ENCODE results near the gene PPP6R1. TPM values are rescaled to one million over a fixed set of nuclear protein-coding genes. Genes with fewer than 3 reads are reported as not detected.

Gene PPP6R1
- 10 to 100 TPM; 37.3 to 86.3 TPM for total RNA-seq
- 10 to 100 TPM; 37.8 to 58.4 TPM for polyA plus RNA-seq
- long read RNA-seq, donor 1, partial matches to known transcripts: 5 of 9 reads
- long read RNA-seq, donor 1, other reads (novel, unspliced or antisense): 0 of 9 reads
- long read RNA-seq, donor 2, partial matches to known transcripts: 1,225 of 1,787 reads
- long read RNA-seq, donor 2, other reads (novel, unspliced or antisense): 562 of 1,787 reads
- long read RNA-seq, donor 3, partial matches to known transcripts: 0 of 2 reads
- long read RNA-seq, donor 3, other reads (novel, unspliced or antisense): 0 of 2 reads
- long read RNA-seq, donor 4: 0 reads
- long read RNA-seq, donor 5, partial matches to known transcripts: 13 of 15 reads
- long read RNA-seq, donor 5, other reads (novel, unspliced or antisense): 0 of 15 reads

- WGBS, 2 donors: 0 to 1% methylated on average over 62 to 76 of the region's 76 CpGs
- Histone ChIP-seq H3K4me1 (ENCODE audit: control insufficient read depth in 5 of 5, insufficient read depth in 5 of 5, low read length in 5 of 5) (peaks cover 9 to 39% (median 15%) of the 10 kb centered on the region in 5 donors), H3K4me3 (peak within 1 kb of the TSS; percentile 96), H3K36me3 (ENCODE audit: control insufficient read depth in 4 of 4, insufficient read depth in 4 of 4, low read length in 4 of 4) (peaks cover 0 to 6% (median 1%) of the 10 kb centered on the region in 4 donors), H3K27me3 (ENCODE audit: control insufficient read depth in 3 of 3, insufficient read depth in 3 of 3, low read length in 2 of 3) (no peaks in the 10 kb centered on the region), H3K27ac (ENCODE audit: low read depth in 1 of 2, low read length in 1 of 2) (peak within 1 kb of the TSS; percentile 90 to 92), H3K9ac (ENCODE audit: insufficient read depth in 1 of 2, low read length in 2 of 2) (peak within 1 kb of the TSS; percentile 37 to 65), H3K9me3 (ENCODE audit: control insufficient read depth in 4 of 4, insufficient read depth in 3 of 4, low read length in 3 of 4) (no peaks in the 10 kb centered on the region)
- DNase-seq (peak; percentile 100), ATAC-seq (ENCODE audit: insufficient read depth, low FRiP score) (peak; percentile 95)
- no peak for TF ChIP-seq CTCF (IDR thresholded peaks at IDR 0.05; ENCODE audit: control extremely low read depth, extremely low read depth)
These were observed at the start of gene PPP6R1 for GRCh38 chr19:55258828-55259539. TSS of gene PPP6R1 (minus strand) at chr19:55259017. CDS start at chr19:55247103, 11,914 bp downstream.

- Histone ChIP-seq H3K9ac (ENCODE audit: insufficient read depth in 1 of 2, low read length in 2 of 2) (no peak overlapping the region), H3K9me3 (ENCODE audit: control insufficient read depth in 4 of 4, insufficient read depth in 3 of 4, low read length in 3 of 4) (no peaks in the 10 kb centered on the region), H3K4me1 (ENCODE audit: control insufficient read depth in 5 of 5, insufficient read depth in 5 of 5, low read length in 5 of 5) (no peaks in the 10 kb centered on the region), H3K27ac (ENCODE audit: low read depth in 1 of 2, low read length in 1 of 2) (no peak overlapping the region), H3K27me3 (ENCODE audit: control insufficient read depth in 3 of 3, insufficient read depth in 3 of 3, low read length in 2 of 3) (no peaks in the 10 kb centered on the region), H3K4me3 (no peak overlapping the region), H3K36me3 (ENCODE audit: control insufficient read depth in 4 of 4, insufficient read depth in 4 of 4, low read length in 4 of 4) (peaks cover 0 to 17% (median 3%) of the 10 kb centered on the region in 4 donors)
- 93% methylated on average over 11 of the region's 11 CpGs for WGBS, 2 donors
- no peak for DNase-seq
- no peak for ATAC-seq (ENCODE audit: insufficient read depth, low FRiP score)
- no peak for TF ChIP-seq CTCF (IDR thresholded peaks at IDR 0.05; ENCODE audit: control extremely low read depth, extremely low read depth)
These were observed 49.5 kb upstream of the PPP6R1 start for GRCh38 chr19:55308281-55308680.

GRCh38 chr19:55306712-55307111, 47.9 kb upstream of the PPP6R1 start:
- WGBS, 2 donors: 72 to 83% methylated on average over 3 of the region's 3 CpGs
- TF ChIP-seq CTCF (IDR thresholded peaks at IDR 0.05; ENCODE audit: control extremely low read depth, extremely low read depth): no peak
- no peaks in the 10 kb centered on the region for H3K9me3 ChIP-seq (ENCODE audit: control insufficient read depth in 4 of 4, insufficient read depth in 3 of 4, low read length in 3 of 4)
- peaks cover 0 to 17% (median 3%) of the 10 kb centered on the region in 4 donors for H3K36me3 ChIP-seq (ENCODE audit: control insufficient read depth in 4 of 4, insufficient read depth in 4 of 4, low read length in 4 of 4)
- H3K9ac ChIP-seq (ENCODE audit: insufficient read depth in 1 of 2, low read length in 2 of 2): no peak overlapping the region
- peaks cover 0 to 4% (median under 1%) of the 10 kb centered on the region in 5 donors for H3K4me1 ChIP-seq (ENCODE audit: control insufficient read depth in 5 of 5, insufficient read depth in 5 of 5, low read length in 5 of 5)
- no peak for ATAC-seq (ENCODE audit: insufficient read depth, low FRiP score)
- H3K27me3 ChIP-seq (ENCODE audit: control insufficient read depth in 3 of 3, insufficient read depth in 3 of 3, low read length in 2 of 3): no peaks in the 10 kb centered on the region
- no peak overlapping the region for H3K4me3 ChIP-seq
- no peak overlapping the region for H3K27ac ChIP-seq (ENCODE audit: low read depth in 1 of 2, low read length in 1 of 2)
- no peak for DNase-seq
